H9 (cell line): ENCODE results near the gene PRKAG1. TPM values are rescaled to one million over a fixed set of nuclear protein-coding genes. Genes with fewer than 3 reads are reported as not detected.

Experiments
- DNase-seq: peaks from one replicate; pipeline ENCODE4 v3.0.0-alpha.2; 2017
- H2AFZ ChIP-seq: one replicate; pipeline ENCODE4 v1.6.1; 2013; ENCODE audit warnings: mild to moderate bottlenecking, low read length, control low read depth, moderate library complexity
- H2AK5ac ChIP-seq: 2 replicates; pipeline ENCODE4 v1.6.1; 2013; ENCODE audit warnings: low read length, control low read depth, mixed read lengths; ENCODE audit not compliant: insufficient read length
- H2BK120ac ChIP-seq: one replicate; pipeline ENCODE4 v1.6.1; 2013; ENCODE audit warnings: low read depth, mild to moderate bottlenecking, low read length, control low read depth, inconsistent platforms; ENCODE audit not compliant: poor library complexity, severe bottlenecking
- H2BK12ac ChIP-seq: 2 replicates; pipeline ENCODE4 v1.6.1; 2013; ENCODE audit warnings: low read length, control low read depth, mixed read lengths, low read depth; ENCODE audit not compliant: insufficient read length
- H2BK15ac ChIP-seq: 2 replicates; pipeline ENCODE4 v1.6.1; 2013; ENCODE audit warnings: low read depth, low read length, control low read depth
- H2BK20ac ChIP-seq: one replicate; pipeline ENCODE4 v1.6.1; 2013; ENCODE audit warnings: low read depth, mild to moderate bottlenecking, low read length, control low read depth, inconsistent platforms; ENCODE audit not compliant: poor library complexity, severe bottlenecking
- H2BK5ac ChIP-seq: 2 replicates; pipeline ENCODE4 v1.6.1; 2013; ENCODE audit warnings: low read length, control low read depth, mixed read lengths; ENCODE audit not compliant: insufficient read length
- H3K14ac ChIP-seq: 2 replicates; pipeline ENCODE4 v1.6.1; 2013; ENCODE audit warnings: low read length, control low read depth; ENCODE audit not compliant: insufficient read depth
- H3K18ac ChIP-seq: 2 replicates; pipeline ENCODE4 v1.6.1; 2013; ENCODE audit warnings: low read depth, mild to moderate bottlenecking, mixed read lengths, low read length, control low read depth; ENCODE audit not compliant: insufficient read length
- H3K23ac ChIP-seq: 2 replicates; pipeline ENCODE4 v1.6.1; 2013; ENCODE audit warnings: low read length, control low read depth, mixed read lengths, low read depth; ENCODE audit not compliant: insufficient read length
- H3K23me2 ChIP-seq: 2 replicates; pipeline ENCODE4 v1.6.1; 2013; ENCODE audit warnings: low read depth, mild to moderate bottlenecking, mixed read lengths, low read length, control low read depth; ENCODE audit not compliant: insufficient read length, poor library complexity, severe bottlenecking
- H3K27ac ChIP-seq: 2 replicates; pipeline ENCODE4 v1.5.1; 2013; ENCODE audit warnings: low read length, control low read depth, mixed read lengths, low read depth; ENCODE audit not compliant: insufficient read length
- H3K27me3 ChIP-seq: 2 replicates; pipeline ENCODE4 v1.6.1; 2013; ENCODE audit warnings: low read length, control low read depth, inconsistent platforms; ENCODE audit not compliant: insufficient read depth
- H3K4ac ChIP-seq: 2 replicates; pipeline ENCODE4 v1.6.1; 2013; ENCODE audit warnings: low read depth, mild to moderate bottlenecking, control low read depth, inconsistent platforms, low read length, moderate library complexity
- H3K4me1 ChIP-seq: 2 replicates; pipeline ENCODE4 v1.6.1; 2013; ENCODE audit warnings: low read length, control low read depth, inconsistent platforms; ENCODE audit not compliant: insufficient read depth
- H3K4me2 ChIP-seq: 2 replicates; pipeline ENCODE4 v1.6.1; 2013; ENCODE audit warnings: low read length, control low read depth, mixed read lengths; ENCODE audit not compliant: insufficient read length, insufficient read depth
- H3K56ac ChIP-seq: 2 replicates; pipeline ENCODE4 v1.6.1; 2013; ENCODE audit warnings: low read depth, mild to moderate bottlenecking, mixed read lengths, low read length, control low read depth; ENCODE audit not compliant: insufficient read length
- H3K79me1 ChIP-seq: 2 replicates; pipeline ENCODE4 v1.6.1; 2013; ENCODE audit warnings: low read depth, mild to moderate bottlenecking, moderate library complexity, low read length, control low read depth, inconsistent platforms; ENCODE audit not compliant: insufficient read depth, poor library complexity, severe bottlenecking
- H3K79me2 ChIP-seq: 2 replicates; pipeline ENCODE4 v1.6.1; 2013; ENCODE audit warnings: low read length, control low read depth, inconsistent platforms; ENCODE audit not compliant: insufficient read depth
- H3K9ac ChIP-seq: 2 replicates; pipeline ENCODE4 v1.6.1; 2013; ENCODE audit warnings: low read length, control low read depth, mixed read lengths; ENCODE audit not compliant: insufficient read length; ENCODE audit errors: extremely low read depth
- H3K9me3 ChIP-seq: one replicate; pipeline ENCODE4 v1.6.1; 2013; ENCODE audit warnings: low read depth, low read length, inconsistent platforms; ENCODE audit not compliant: control insufficient read depth
- H3T11ph ChIP-seq: one replicate; pipeline ENCODE4 v1.6.1; 2013; ENCODE audit warnings: mild to moderate bottlenecking, low read length, control low read depth, inconsistent platforms
- H4K20me1 ChIP-seq: one replicate; pipeline ENCODE4 v1.6.1; 2013; ENCODE audit not compliant: control insufficient read depth, insufficient read length, insufficient read depth
- H4K5ac ChIP-seq: 2 replicates; pipeline ENCODE4 v1.6.1; 2013; ENCODE audit warnings: low read depth, mild to moderate bottlenecking, mixed read lengths, low read length, control low read depth; ENCODE audit not compliant: insufficient read length
- H4K8ac ChIP-seq: replicated peaks from 2 replicates; pipeline ENCODE4 v1.6.1; 2013; ENCODE audit warnings: low read length, control low read depth, mixed read lengths, low read depth; ENCODE audit not compliant: insufficient read length
- H4K91ac ChIP-seq: 2 replicates; pipeline ENCODE4 v1.6.1; 2013; ENCODE audit warnings: low read depth, mild to moderate bottlenecking, moderate library complexity, mixed read lengths, low read length, control low read depth; ENCODE audit not compliant: insufficient read length
- H3K27ac Mint-ChIP-seq, 3 experiments: 2 replicates in 2 of 3; 3 replicates in 1 of 3; pipeline ENCODE4 v1.8.0; 2020 to 2021; ENCODE audit warnings: mixed read lengths in 3 of 3, mild to moderate bottlenecking in 1 of 3, moderate library complexity in 1 of 3
- H3K27me3 Mint-ChIP-seq: 2 replicates; pipeline ENCODE4 v1.8.0; 2021; ENCODE audit warnings: low read depth, mild to moderate bottlenecking, moderate library complexity, mixed read lengths
- H3K36me3 Mint-ChIP-seq, 3 experiments: 2 replicates in 2 of 3; 3 replicates in 1 of 3; pipeline ENCODE4 v1.8.0; 2020 to 2021; ENCODE audit warnings: low read depth in 3 of 3, mixed read lengths in 3 of 3; ENCODE audit not compliant: insufficient read depth in 1 of 3
- H3K4me1 Mint-ChIP-seq, 2 experiments: 2 replicates each; pipeline ENCODE4 v1.8.0; 2020; ENCODE audit warnings: mixed read lengths in 2 of 2
- H3K4me3 Mint-ChIP-seq, 2 experiments: 2 replicates in 1 of 2; 3 replicates in 1 of 2; pipeline ENCODE4 v1.8.0; 2020 to 2021; ENCODE audit warnings: mild to moderate bottlenecking in 2 of 2, mixed read lengths in 2 of 2, moderate library complexity in 1 of 2
- H3K9me3 Mint-ChIP-seq, 2 experiments: 2 replicates in 1 of 2; 3 replicates in 1 of 2; pipeline ENCODE4 v1.8.0; 2020; ENCODE audit warnings: mild to moderate bottlenecking in 2 of 2, mixed read lengths in 2 of 2, moderate library complexity in 1 of 2
- WGBS: extraction: QIAGEN DNeasy Blood & Tissue Kit; methylation state at CpG from one replicate; pipeline ENCODE4 v1.1.7; 2013; ENCODE audit warnings: missing lambda C conversion rate, low lambda C conversion rate, mixed read lengths; ENCODE audit not compliant: insufficient read length; ENCODE audit errors: extremely low coverage; 5-methylcytosine and 5-hydroxymethylcytosine counted together
- total RNA-seq: library from RNA; stranded (reverse); gene quantifications from 2 replicates; pipeline ENCODE4 v1.2.1, GENCODE V29; 2021
- TF ChIP-seq, protein P1 (sequence below): fragments of 200-600 bp; sonication (generic); conservative IDR thresholded peaks from 3 replicates; pipeline ENCODE4 v1.8.0; 2021; ENCODE audit warnings: antibody characterized with exemption, mild to moderate bottlenecking

The PRKAG1 gene
- total RNA-seq, 1 experiment from 2014 or later: 34.8 TPM

DNA sequence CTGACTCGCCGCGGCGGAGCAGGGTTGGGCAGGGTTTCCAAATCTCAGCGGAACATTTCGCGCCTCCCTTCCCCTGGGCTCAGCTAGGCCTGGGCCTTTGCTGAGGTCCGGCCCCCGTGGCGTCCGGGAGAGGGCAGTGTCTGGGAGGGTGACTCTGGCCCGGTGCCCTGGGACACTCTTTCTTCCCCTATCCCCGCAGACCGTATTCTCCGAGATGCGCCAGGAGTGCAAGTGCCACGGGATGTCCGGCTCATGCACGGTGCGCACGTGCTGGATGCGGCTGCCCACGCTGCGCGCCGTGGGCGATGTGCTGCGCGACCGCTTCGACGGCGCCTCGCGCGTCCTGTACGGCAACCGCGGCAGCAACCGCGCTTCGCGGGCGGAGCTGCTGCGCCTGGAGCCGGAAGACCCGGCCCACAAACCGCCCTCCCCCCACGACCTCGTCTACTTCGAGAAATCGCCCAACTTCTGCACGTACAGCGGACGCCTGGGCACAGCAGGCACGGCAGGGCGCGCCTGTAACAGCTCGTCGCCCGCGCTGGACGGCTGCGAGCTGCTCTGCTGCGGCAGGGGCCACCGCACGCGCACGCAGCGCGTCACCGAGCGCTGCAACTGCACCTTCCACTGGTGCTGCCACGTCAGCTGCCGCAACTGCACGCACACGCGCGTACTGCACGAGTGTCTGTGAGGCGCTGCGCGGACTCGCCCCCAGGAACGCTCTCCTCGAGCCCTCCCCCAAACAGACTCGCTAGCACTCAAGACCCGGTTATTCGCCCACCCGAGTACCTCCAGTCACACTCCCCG, 37.4 kb downstream of the PRKAG1 start:
- peak overlapping the region; percentile 49 to 75 for H3K4me3 Mint-ChIP-seq

More for the DNA sequence above, 37.4 kb downstream of the PRKAG1 start:
- H3K4me2 ChIP-seq: peak overlapping the region; percentile 30
- TF ChIP-seq, protein P1, sequence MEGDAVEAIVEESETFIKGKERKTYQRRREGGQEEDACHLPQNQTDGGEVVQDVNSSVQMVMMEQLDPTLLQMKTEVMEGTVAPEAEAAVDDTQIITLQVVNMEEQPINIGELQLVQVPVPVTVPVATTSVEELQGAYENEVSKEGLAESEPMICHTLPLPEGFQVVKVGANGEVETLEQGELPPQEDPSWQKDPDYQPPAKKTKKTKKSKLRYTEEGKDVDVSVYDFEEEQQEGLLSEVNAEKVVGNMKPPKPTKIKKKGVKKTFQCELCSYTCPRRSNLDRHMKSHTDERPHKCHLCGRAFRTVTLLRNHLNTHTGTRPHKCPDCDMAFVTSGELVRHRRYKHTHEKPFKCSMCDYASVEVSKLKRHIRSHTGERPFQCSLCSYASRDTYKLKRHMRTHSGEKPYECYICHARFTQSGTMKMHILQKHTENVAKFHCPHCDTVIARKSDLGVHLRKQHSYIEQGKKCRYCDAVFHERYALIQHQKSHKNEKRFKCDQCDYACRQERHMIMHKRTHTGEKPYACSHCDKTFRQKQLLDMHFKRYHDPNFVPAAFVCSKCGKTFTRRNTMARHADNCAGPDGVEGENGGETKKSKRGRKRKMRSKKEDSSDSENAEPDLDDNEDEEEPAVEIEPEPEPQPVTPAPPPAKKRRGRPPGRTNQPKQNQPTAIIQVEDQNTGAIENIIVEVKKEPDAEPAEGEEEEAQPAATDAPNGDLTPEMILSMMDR: peak; percentile 51
- no peak overlapping the region for H3K4ac ChIP-seq
- H3K56ac ChIP-seq: no peak overlapping the region
- H3K4me1 Mint-ChIP-seq: peaks cover 25 to 49% of the 10 kb centered on the region in 2 experiments
- no peak overlapping the region for H4K5ac ChIP-seq
- peaks cover 3 to 9% of the 10 kb centered on the region in 2 experiments; a peak in 4 of 5 replicates for H3K9me3 Mint-ChIP-seq
- no peak overlapping the region for H2AFZ ChIP-seq
- no peaks in the 10 kb centered on the region; a peak in 1 of 7 replicates for H3K36me3 Mint-ChIP-seq
- no peak overlapping the region for H3K23ac ChIP-seq
- no peak overlapping the region for H3K14ac ChIP-seq
- H3K27me3 ChIP-seq: peaks cover 88% of the 10 kb centered on the region
- H3K79me1 ChIP-seq: no peaks in the 10 kb centered on the region
- WGBS: no CpG with 5 or more reads among the region's 91 CpGs
- H3K9me3 ChIP-seq: no peaks in the 10 kb centered on the region
- H3K18ac ChIP-seq: no peak overlapping the region
- H3T11ph ChIP-seq: no peak overlapping the region
- H3K79me2 ChIP-seq: no peaks in the 10 kb centered on the region
- no peak overlapping the region for H3K27ac Mint-ChIP-seq
- H3K4me1 ChIP-seq: no peaks in the 10 kb centered on the region; the same call in 1 of the 2 replicates
- H2AK5ac ChIP-seq: no peak overlapping the region
- no peak overlapping the region for H2BK120ac ChIP-seq
- H4K91ac ChIP-seq: no peak overlapping the region
- H3K9ac ChIP-seq: no peak overlapping the region
- peaks cover 15% of the 10 kb centered on the region for H3K23me2 ChIP-seq
- DNase-seq: no peak
- no peak overlapping the region for H2BK15ac ChIP-seq
- peaks cover 99% of the 10 kb centered on the region for H3K27me3 Mint-ChIP-seq
- H2BK5ac ChIP-seq: no peak overlapping the region
- H4K20me1 ChIP-seq: no peaks in the 10 kb centered on the region
- H3K27ac ChIP-seq: no peak overlapping the region
- no peak overlapping the region for H4K8ac ChIP-seq
- no peak overlapping the region for H2BK12ac ChIP-seq
- H2BK20ac ChIP-seq: no peak overlapping the region
